ENCODE measurements around the gene LMOD2.

The LMOD2 gene

DNA sequence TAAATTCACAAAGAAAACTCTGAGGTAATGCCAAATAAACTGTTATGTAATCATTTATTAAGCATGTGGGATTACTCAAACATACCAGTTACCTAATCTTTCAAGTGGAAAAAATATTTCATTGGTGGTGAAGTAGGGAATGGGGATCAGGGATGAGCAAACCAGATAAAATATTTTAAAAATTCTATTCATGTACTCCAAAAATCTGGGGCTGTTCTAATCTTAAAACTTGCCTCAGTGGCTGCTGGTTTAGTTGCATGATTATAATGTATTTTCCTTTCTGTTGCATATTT is 19.5 kb downstream of the LMOD2 start:
- no peak for TF ChIP-seq CTCF (IDR thresholded peaks at IDR 0.05; ENCODE audit: low read depth, low read length)
- no peak for TF ChIP-seq EZH2phosphoT487 (IDR thresholded peaks at IDR 0.05; ENCODE audit: low read depth)
- Histone ChIP-seq H3K4me2 (ENCODE audit: low read length) (no peak overlapping the region), H3K27me3 (ENCODE audit: low read depth, low read length) (no peaks in the 10 kb centered on the region), H4K20me1 (ENCODE audit: insufficient read depth, low read length) (no peaks in the 10 kb centered on the region), H3K9me3 (ENCODE audit: insufficient read depth, low read length) (no peaks in the 10 kb centered on the region), H3K4me1 (ENCODE audit: low read length) (no peaks in the 10 kb centered on the region), H3K79me2 (ENCODE audit: low read length) (no peaks in the 10 kb centered on the region), H3K27ac (ENCODE audit: low read length) (no peak overlapping the region), H3K9ac (ENCODE audit: low read length) (no peak overlapping the region), H3K4me3 (ENCODE audit: low read length) (no peak overlapping the region), H3K36me3 (replicated peaks; ENCODE audit: low read depth, low read length) (no peaks in the 10 kb centered on the region), H2AFZ (ENCODE audit: low read depth, low read length) (no peak overlapping the region)

DNA sequence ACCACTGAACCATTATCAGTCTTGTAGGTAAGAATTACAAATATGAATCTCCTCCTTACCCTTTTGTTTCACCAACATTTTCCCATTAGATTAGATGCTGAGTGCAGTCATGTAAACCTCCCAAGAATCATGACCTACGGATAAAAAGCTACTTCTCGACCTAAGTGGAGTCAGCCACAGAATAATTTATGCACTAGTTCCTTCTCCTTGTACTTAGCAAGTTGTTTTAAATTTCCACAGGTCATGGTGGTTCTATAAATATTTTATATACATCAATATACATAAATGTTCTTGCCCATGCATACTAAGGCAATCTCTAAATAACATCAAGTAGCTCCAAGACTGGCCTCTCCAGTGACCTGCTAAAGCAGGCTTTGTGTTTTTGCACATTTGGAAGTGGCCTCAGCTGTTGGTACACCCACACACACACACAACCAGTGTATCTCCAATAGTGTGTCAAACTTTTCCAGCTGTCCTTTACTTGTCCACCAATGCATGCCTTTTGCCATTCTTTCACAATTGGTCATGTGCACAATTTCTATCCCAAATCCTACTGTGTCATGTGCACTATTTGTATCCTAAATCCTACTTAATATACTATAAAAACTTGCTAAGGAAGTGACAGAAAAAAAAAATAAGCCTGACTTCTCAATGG is 21.5 kb downstream of the LMOD2 start:
- TF ChIP-seq EZH2phosphoT487 (IDR thresholded peaks at IDR 0.05; ENCODE audit: low read depth), result no peak
- Histone ChIP-seq H3K9ac (ENCODE audit: low read length) (no peak overlapping the region), H3K27me3 (ENCODE audit: low read depth, low read length) (no peaks in the 10 kb centered on the region), H3K36me3 (replicated peaks; ENCODE audit: low read depth, low read length) (peaks cover 6% of the 10 kb centered on the region), H3K79me2 (ENCODE audit: low read length) (no peaks in the 10 kb centered on the region), H3K4me1 (ENCODE audit: low read length) (no peaks in the 10 kb centered on the region), H4K20me1 (ENCODE audit: insufficient read depth, low read length) (no peaks in the 10 kb centered on the region), H3K4me2 (ENCODE audit: low read length) (no peak overlapping the region), H3K27ac (ENCODE audit: low read length) (no peak overlapping the region), H2AFZ (ENCODE audit: low read depth, low read length) (no peak overlapping the region), H3K4me3 (ENCODE audit: low read length) (no peak overlapping the region), H3K9me3 (ENCODE audit: insufficient read depth, low read length) (no peaks in the 10 kb centered on the region)

- no peak overlapping the region for H3K27ac ChIP-seq (ENCODE audit: low read length)
- no peaks in the 10 kb centered on the region for H3K4me1 ChIP-seq (ENCODE audit: low read length)
- H3K4me2 ChIP-seq (ENCODE audit: low read length), result no peak overlapping the region
- no peaks in the 10 kb centered on the region for H4K20me1 ChIP-seq (ENCODE audit: insufficient read depth, low read length)
- H3K36me3 ChIP-seq (replicated peaks; ENCODE audit: low read depth, low read length), result peaks cover 17% of the 10 kb centered on the region
- no peaks in the 10 kb centered on the region for H3K79me2 ChIP-seq (ENCODE audit: low read length)
- H3K9ac ChIP-seq (ENCODE audit: low read length), result no peak overlapping the region
- TF ChIP-seq EZH2phosphoT487 (IDR thresholded peaks at IDR 0.05; ENCODE audit: low read depth), result no peak
- TF ChIP-seq CTCF (IDR thresholded peaks at IDR 0.05; ENCODE audit: low read depth, low read length), result no peak
- H3K27me3 ChIP-seq (ENCODE audit: low read depth, low read length), result no peaks in the 10 kb centered on the region
- no peaks in the 10 kb centered on the region for H3K9me3 ChIP-seq (ENCODE audit: insufficient read depth, low read length)
- no peak overlapping the region for H2AFZ ChIP-seq (ENCODE audit: low read depth, low read length)
- no peak overlapping the region for H3K4me3 ChIP-seq (ENCODE audit: low read length)
These were observed 23.9 kb downstream of the LMOD2 start for GRCh38 chr7:123679614-123680013.

GRCh38 chr7:123680580-123680979 is 24.9 kb downstream of the LMOD2 start:
- Histone ChIP-seq H2AFZ (ENCODE audit: low read depth, low read length) (no peak overlapping the region), H3K9ac (ENCODE audit: low read length) (no peak overlapping the region), H3K36me3 (replicated peaks; ENCODE audit: low read depth, low read length) (peaks cover 17% of the 10 kb centered on the region)

More at GRCh38 chr7:123680580-123680979, 24.9 kb downstream of the LMOD2 start:
- no peak overlapping the region for H3K4me3 ChIP-seq (ENCODE audit: low read length)
- H3K79me2 ChIP-seq (ENCODE audit: low read length), result no peaks in the 10 kb centered on the region
- H3K9me3 ChIP-seq (ENCODE audit: insufficient read depth, low read length), result no peaks in the 10 kb centered on the region
- no peak overlapping the region for H3K4me2 ChIP-seq (ENCODE audit: low read length)
- no peaks in the 10 kb centered on the region for H4K20me1 ChIP-seq (ENCODE audit: insufficient read depth, low read length)
- H3K4me1 ChIP-seq (ENCODE audit: low read length), result peaks cover 8% of the 10 kb centered on the region
- no peaks in the 10 kb centered on the region for H3K27me3 ChIP-seq (ENCODE audit: low read depth, low read length)
- TF ChIP-seq CTCF (IDR thresholded peaks at IDR 0.05; ENCODE audit: low read depth, low read length) (no peak), EZH2phosphoT487 (IDR thresholded peaks at IDR 0.05; ENCODE audit: low read depth) (no peak)
- no peak overlapping the region for H3K27ac ChIP-seq (ENCODE audit: low read length)

Measured in OCI-LY3 (cell line).